HCT116 (cell line): ENCODE measurements around the gene DDX10. TPM values are rescaled to one million over a fixed set of nuclear protein-coding genes. Genes with fewer than 3 reads are reported as not detected.

Source experiments
- ATAC-seq: fragments of 200-7000 bp; cut with Tn5 transposase; 2 replicates; pipeline ENCODE4 v1.9.1; 2020; ENCODE audit warnings: mild to moderate bottlenecking, moderate library complexity
- BruUV-seq: library from RNA; stranded (reverse); fragments of 400-500 nt; replicated peaks from 2 replicates; lab custom pipeline; 2021; lab: Mats Ljungman, UMichigan
- CTCF ChIA-PET: fragments of 300-600 bp; sonication (Branson Sonifier 250); formaldehyde crosslinking; loops from one replicate; lab custom pipeline; 2021; ENCODE audit warnings: antibody characterized with exemption; lab: Charles Lee
- POLR2A ChIA-PET: fragments of 300-600, 350-600 bp; sonication (Branson Sonifier 250); formaldehyde crosslinking; loops from one replicate; lab custom pipeline; 2021; ENCODE audit warnings: antibody characterized with exemption; lab: Charles Lee
- RAD21 ChIA-PET, 2 experiments: fragments of 300-600 bp; sonication (Branson Sonifier 250); formaldehyde crosslinking; loops; one replicate each; lab custom pipeline; 2023; ENCODE audit warnings: low total read pairs in 2 of 2; ENCODE audit not compliant: uncharacterized antibody in 2 of 2, unreplicated experiment in 2 of 2, low non-redundant PET in 1 of 2; lab: Charles Lee
- DNase-seq: peaks from one replicate; pipeline ENCODE4 v3.0.0-alpha.2; 2010; ENCODE audit warnings: low read depth, low spot score
- H2AFZ ChIP-seq: fragments of 200-600 bp; shearing (Covaris generic), sonication (generic); 2 replicates; pipeline ENCODE4 v1.6.1; 2017; ENCODE audit warnings: low read depth, mixed run types, mixed read lengths, antibody characterized with exemption, low read length; ENCODE audit not compliant: poor library complexity, severe bottlenecking
- H3K27ac ChIP-seq: 2 replicates; pipeline ENCODE4 v1.5.1; 2012; ENCODE audit warnings: low read depth, low read length
- H3K27me3 ChIP-seq: fragments of 200-600 bp; sonication (generic); 2 replicates; pipeline ENCODE4 v1.6.1; 2016; ENCODE audit warnings: mixed run types, low read length, mixed read lengths; ENCODE audit not compliant: insufficient read depth
- H3K36me3 ChIP-seq, 2 experiments: fragments of 200-500 bp in 1 of 2; fragments of 200-600 bp in 1 of 2; sonication (Bioruptor generic) in 1 of 2; sonication (generic) in 1 of 2; 2 replicates each; pipeline versions ENCODE4 v1.5.1 to v1.6.1; 2014 to 2016; ENCODE audit warnings: low read length in 2 of 2, inconsistent platforms in 1 of 2, mixed read lengths in 1 of 2, mixed run types in 1 of 2; ENCODE audit not compliant: insufficient read depth in 2 of 2, control insufficient read depth in 1 of 2
- H3K4me1 ChIP-seq, 2 experiments: fragments of 200-600 bp in 1 of 2; sonication (generic) in 1 of 2; 2 replicates each; pipeline versions ENCODE4 v1.5.1 to v1.6.1; 2012 to 2017; ENCODE audit warnings: low read length in 2 of 2, inconsistent platforms in 1 of 2, mild to moderate bottlenecking in 1 of 2, mixed read lengths in 1 of 2, mixed run types in 1 of 2, moderate library complexity in 1 of 2; ENCODE audit not compliant: insufficient read depth in 2 of 2, control insufficient read depth in 1 of 2
- H3K4me2 ChIP-seq: fragments of 200-600 bp; sonication (generic); 2 replicates; pipeline ENCODE4 v1.6.1; 2017; ENCODE audit warnings: mixed run types, low read length, mixed read lengths
- H3K4me3 ChIP-seq, 2 experiments: fragments of 200-600 bp in 1 of 2; sonication (generic) in 1 of 2; replicated peaks in 1 of 2; 2 replicates each; pipeline ENCODE4 v1.5.1; 2011 to 2016; ENCODE audit warnings: low read length in 2 of 2, control low read depth in 1 of 2, low read depth in 1 of 2, mild to moderate bottlenecking in 1 of 2, mixed read lengths in 1 of 2, mixed run types in 1 of 2
- H3K79me2 ChIP-seq: fragments of 200-600 bp; sonication (generic); 2 replicates; pipeline ENCODE4 v1.6.1; 2017; ENCODE audit warnings: mild to moderate bottlenecking, mixed run types, low read length, moderate library complexity, mixed read lengths; ENCODE audit not compliant: insufficient read depth
- H3K9ac ChIP-seq: fragments of 200-600 bp; sonication (generic); 2 replicates; pipeline ENCODE4 v1.6.1; 2016; ENCODE audit warnings: low read length, mixed read lengths
- H3K9me2 ChIP-seq: fragments of 200-600 bp; sonication (generic), shearing (Covaris generic); 2 replicates; pipeline ENCODE4 v1.6.1; 2017; ENCODE audit warnings: mixed run types, mild to moderate bottlenecking, moderate library complexity; ENCODE audit not compliant: insufficient read depth
- H3K9me3 ChIP-seq, 2 experiments: fragments of 200-500 bp in 1 of 2; fragments of 200-600 bp in 1 of 2; sonication (Bioruptor generic) in 1 of 2; sonication (generic) in 1 of 2; 2 replicates each; pipeline ENCODE4 v1.6.1; 2014 to 2017; ENCODE audit warnings: low read length in 2 of 2, mixed read lengths in 2 of 2, inconsistent platforms in 1 of 2, low read depth in 1 of 2, mild to moderate bottlenecking in 1 of 2, mixed run types in 1 of 2, moderate library complexity in 1 of 2; ENCODE audit not compliant: control insufficient read depth in 1 of 2, insufficient read depth in 1 of 2
- H4K20me1 ChIP-seq: fragments of 200-600 bp; sonication (generic), shearing (Covaris generic); 2 replicates; pipeline ENCODE4 v1.6.1; 2017; ENCODE audit warnings: mixed run types, mild to moderate bottlenecking, moderate library complexity; ENCODE audit not compliant: insufficient read depth
- CBX3 ChIP-seq: IDR thresholded peaks from 2 replicates; pipeline ENCODE4 v1.6.1; 2012; ENCODE audit warnings: low read depth
- CEBPB ChIP-seq: IDR thresholded peaks from 2 replicates; pipeline ENCODE4 v1.6.1; 2012; ENCODE audit warnings: low read depth
- EGR1 ChIP-seq: IDR thresholded peaks from 2 replicates; pipeline ENCODE4 v1.6.1; 2012; ENCODE audit warnings: low read depth
- FOSL1 ChIP-seq: IDR thresholded peaks from 2 replicates; pipeline ENCODE4 v1.6.1; 2012; ENCODE audit warnings: low read depth
- POLR2AphosphoS5 ChIP-seq: IDR thresholded peaks from 2 replicates; pipeline ENCODE4 v1.6.1; 2011; ENCODE audit warnings: mild to moderate bottlenecking, low read depth, low read length, moderate library complexity
- SP1 ChIP-seq: IDR thresholded peaks from 2 replicates; pipeline ENCODE4 v1.6.1; 2012; ENCODE audit warnings: low read depth
- TCF7L2 ChIP-seq: IDR thresholded peaks from 2 replicates; pipeline ENCODE4 v1.7.0; 2011; ENCODE audit warnings: borderline replicate concordance, inconsistent platforms; ENCODE audit not compliant: insufficient read depth, insufficient read length; ENCODE audit errors: extremely low read depth
- YY1 ChIP-seq: IDR thresholded peaks from 2 replicates; pipeline ENCODE4 v1.6.1; 2011; ENCODE audit warnings: low read length, low read depth, moderate library complexity, mild to moderate bottlenecking; ENCODE audit not compliant: insufficient replicate concordance; ENCODE audit errors: extremely low read depth
- ZFX ChIP-seq: fragments of 450-650 bp; IDR thresholded peaks from 2 replicates; pipeline ENCODE4 v1.6.1; 2017
- intact Hi-C: fragments of 100-400 bp; cut with micrococcal nuclease; formaldehyde crosslinking; loops from 2 replicates; pipeline ENCODE4 v1.10.0; 2022
- total RNA-seq: library from RNA; stranded (reverse); gene quantifications from one replicate; pipeline ENCODE4 v1.2.1, GENCODE V29; 2021; ENCODE audit not compliant: unreplicated experiment
- TF ChIP-seq, protein P1 (sequence below): IDR thresholded peaks from 2 replicates; pipeline ENCODE4 v1.6.1; 2012; ENCODE audit warnings: low read depth
- TF ChIP-seq, protein P2 (sequence below): IDR thresholded peaks from 2 replicates; pipeline ENCODE4 v1.6.1; 2012

Gene DDX10
- total RNA-seq, 1 experiment from 2014 or later: 66.5 TPM

DNA sequence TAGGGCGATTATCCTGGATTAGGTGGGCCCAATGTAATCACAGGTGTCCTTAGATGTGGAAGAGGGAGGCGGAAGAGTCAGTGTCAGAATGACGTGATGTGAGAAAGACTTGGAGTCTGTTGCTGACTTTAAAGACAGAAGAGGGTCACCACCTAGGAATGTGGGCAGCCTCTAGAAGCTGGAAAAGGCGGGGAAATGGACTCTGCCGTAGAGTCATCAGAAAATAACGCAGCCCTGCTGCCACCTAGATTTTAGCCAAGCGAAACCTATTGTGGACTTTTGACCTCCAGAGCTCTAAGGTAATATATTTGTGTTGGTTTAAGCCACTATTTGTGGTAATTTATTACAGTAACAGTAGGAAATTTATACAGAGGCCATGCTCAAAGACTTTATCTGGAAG is 4.8 kb downstream of the DDX10 start (continued):
- TF ChIP-seq, protein P1, sequence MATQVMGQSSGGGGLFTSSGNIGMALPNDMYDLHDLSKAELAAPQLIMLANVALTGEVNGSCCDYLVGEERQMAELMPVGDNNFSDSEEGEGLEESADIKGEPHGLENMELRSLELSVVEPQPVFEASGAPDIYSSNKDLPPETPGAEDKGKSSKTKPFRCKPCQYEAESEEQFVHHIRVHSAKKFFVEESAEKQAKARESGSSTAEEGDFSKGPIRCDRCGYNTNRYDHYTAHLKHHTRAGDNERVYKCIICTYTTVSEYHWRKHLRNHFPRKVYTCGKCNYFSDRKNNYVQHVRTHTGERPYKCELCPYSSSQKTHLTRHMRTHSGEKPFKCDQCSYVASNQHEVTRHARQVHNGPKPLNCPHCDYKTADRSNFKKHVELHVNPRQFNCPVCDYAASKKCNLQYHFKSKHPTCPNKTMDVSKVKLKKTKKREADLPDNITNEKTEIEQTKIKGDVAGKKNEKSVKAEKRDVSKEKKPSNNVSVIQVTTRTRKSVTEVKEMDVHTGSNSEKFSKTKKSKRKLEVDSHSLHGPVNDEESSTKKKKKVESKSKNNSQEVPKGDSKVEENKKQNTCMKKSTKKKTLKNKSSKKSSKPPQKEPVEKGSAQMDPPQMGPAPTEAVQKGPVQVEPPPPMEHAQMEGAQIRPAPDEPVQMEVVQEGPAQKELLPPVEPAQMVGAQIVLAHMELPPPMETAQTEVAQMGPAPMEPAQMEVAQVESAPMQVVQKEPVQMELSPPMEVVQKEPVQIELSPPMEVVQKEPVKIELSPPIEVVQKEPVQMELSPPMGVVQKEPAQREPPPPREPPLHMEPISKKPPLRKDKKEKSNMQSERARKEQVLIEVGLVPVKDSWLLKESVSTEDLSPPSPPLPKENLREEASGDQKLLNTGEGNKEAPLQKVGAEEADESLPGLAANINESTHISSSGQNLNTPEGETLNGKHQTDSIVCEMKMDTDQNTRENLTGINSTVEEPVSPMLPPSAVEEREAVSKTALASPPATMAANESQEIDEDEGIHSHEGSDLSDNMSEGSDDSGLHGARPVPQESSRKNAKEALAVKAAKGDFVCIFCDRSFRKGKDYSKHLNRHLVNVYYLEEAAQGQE: no peak
- TF ChIP-seq EGR1 (no peak), YY1 (no peak), SP1 (no peak), CBX3 (no peak), POLR2AphosphoS5 (no peak), FOSL1 (no peak), TCF7L2 (no peak), CEBPB (no peak), ZFX (no peak)
- TF ChIP-seq, protein P2, sequence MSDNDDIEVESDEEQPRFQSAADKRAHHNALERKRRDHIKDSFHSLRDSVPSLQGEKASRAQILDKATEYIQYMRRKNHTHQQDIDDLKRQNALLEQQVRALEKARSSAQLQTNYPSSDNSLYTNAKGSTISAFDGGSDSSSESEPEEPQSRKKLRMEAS: no peak

DNA sequence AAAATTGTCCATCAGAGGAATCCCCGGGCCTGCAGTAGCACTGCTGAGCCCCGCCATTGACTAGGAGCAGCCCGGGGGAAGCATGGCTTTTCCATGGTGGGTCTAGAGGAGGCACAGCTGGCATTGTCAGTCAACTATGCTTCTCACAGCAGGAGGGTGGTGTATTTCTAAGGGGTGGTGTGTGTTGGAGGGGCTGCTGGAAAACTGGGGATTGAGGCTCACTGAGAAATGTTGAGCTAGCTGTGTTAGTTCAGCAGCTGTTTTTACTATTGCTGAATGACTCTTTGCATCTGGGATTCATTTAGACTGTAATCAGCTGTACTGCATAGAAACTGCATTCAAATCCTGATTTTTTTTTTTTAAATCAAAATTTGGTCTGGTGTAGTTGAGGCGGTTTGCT is 5.6 kb downstream of the DDX10 start:
- H3K4me2 ChIP-seq: no peak overlapping the region
- H3K4me3 ChIP-seq: no peak overlapping the region
- ATAC-seq (no peak), DNase-seq (no peak)
- H3K9me2 ChIP-seq: no peaks in the 10 kb centered on the region
- RAD21 ChIA-PET: no interaction called here
- intact Hi-C loops: no loop called here
- H3K4me1 ChIP-seq: peaks cover 6 to 15% of the 10 kb centered on the region in 2 experiments; a peak in 3 of 4 replicates
- H3K36me3 ChIP-seq: peaks cover 3 to 17% of the 10 kb centered on the region in 2 experiments; a peak in 3 of 4 replicates
- H4K20me1 ChIP-seq: peaks cover 5% of the 10 kb centered on the region; the same call in 1 of the 2 replicates
- peaks cover 96% of the 10 kb centered on the region for H3K79me2 ChIP-seq
- no peaks in the 10 kb centered on the region for H3K9me3 ChIP-seq
- H3K27me3 ChIP-seq: no peaks in the 10 kb centered on the region
- no peak overlapping the region for H3K9ac ChIP-seq
- BruUV-seq: no TSS peak
- POLR2A ChIA-PET: no interaction called here
- CTCF ChIA-PET: no interaction called here
- no peak overlapping the region for H3K27ac ChIP-seq
- TF ChIP-seq ZFX (no peak), SP1 (no peak), CBX3 (no peak), YY1 (no peak)
- TF ChIP-seq, protein P1: no peak
- no peak overlapping the region for H2AFZ ChIP-seq
